Stomach (tissue), 9 donors: ENCODE measurements around the gene VSIG10L. TPM values are rescaled to one million over a fixed set of nuclear protein-coding genes. Genes with fewer than 3 reads are reported as not detected.
A peak's percentile ranks its signal among the peaks of the same experiment; 100 is the strongest.

ENCODE experiments used
- DNase-seq, 2 donors: peaks; one replicate each; pipeline versions ENCODE4 v3.0.0 to v3.0.0-alpha.2; 2013 to 2019
- H3K27ac ChIP-seq, 5 donors: fragments of 200-600 bp in 4 of 5; sonication (generic) in 4 of 5; one replicate each; pipeline ENCODE4 v1.5.1; 2013 to 2019; ENCODE audit warnings: mild to moderate bottlenecking in 1 of 5, moderate library complexity in 1 of 5
- H3K27me3 ChIP-seq, 3 donors: fragments of 200-600 bp; sonication (generic); one replicate each; pipeline ENCODE4 v1.5.1; 2017 to 2019; ENCODE audit warnings: mixed run types in 1 of 3
- H3K36me3 ChIP-seq, 4 donors: fragments of 200-600 bp; sonication (generic); 1 replicate in 3 of 4; 2 replicates in 1 of 4; pipeline ENCODE4 v1.5.1; 2016 to 2019
- H3K4me1 ChIP-seq, 4 donors: fragments of 200-600 bp; sonication (generic); one replicate each; pipeline ENCODE4 v1.5.1; 2016 to 2019
- H3K4me3 ChIP-seq, 4 donors: fragments of 200-600 bp; sonication (generic) in 3 of 4; one replicate each; pipeline ENCODE4 v1.5.1; 2016 to 2019; ENCODE audit warnings: mild to moderate bottlenecking in 1 of 4
- H3K9me3 ChIP-seq, 4 donors: fragments of 200-600 bp; sonication (generic); one replicate each; pipeline ENCODE4 v1.5.1; 2016 to 2019
- EP300 ChIP-seq: sonication (generic); formaldehyde crosslinking; IDR thresholded peaks from one replicate; pipeline ENCODE4 v1.6.1; 2017; ENCODE audit warnings: antibody characterized with exemption
- POLR2A ChIP-seq, 4 donors: fragments of 450-650 bp; IDR thresholded peaks; one replicate each; pipeline ENCODE4 v1.6.1; 2016; ENCODE audit warnings: antibody characterized with exemption in 4 of 4, control low read depth in 2 of 4, mild to moderate bottlenecking in 1 of 4, moderate library complexity in 1 of 4
- POLR2AphosphoS5 ChIP-seq, 3 donors: sonication (generic); formaldehyde crosslinking; IDR thresholded peaks; one replicate each; pipeline ENCODE4 v1.6.1; 2016; ENCODE audit warnings: antibody characterized with exemption in 3 of 3
- WGBS, 5 donors: extraction: QIAGEN DNeasy Blood & Tissue Kit in 3 of 5; methylation state at CpG; one replicate each; pipeline versions ENCODE4 v1.1.5 to v1.1.7; 2013 to 2018; 5-methylcytosine and 5-hydroxymethylcytosine counted together
- intact Hi-C: fragments of 100-400 bp; cut with DNase I; formaldehyde crosslinking; loops from one replicate; pipeline ENCODE4 v1.15.1; 2023; ENCODE audit warnings: low total_unique reads
- polyA plus RNA-seq, 3 donors: library from polyadenylated mRNA; stranded (reverse); fragments of 200-250 nt; gene quantifications; one replicate each; pipeline ENCODE4 v1.2.3, GENCODE V29; 2013
- total RNA-seq, 5 donors: library from RNA; depleted of rRNA; stranded (reverse); fragments of >200 nt; gene quantifications; one replicate each; pipeline versions ENCODE4 v1.1.0 to v1.2.3, GENCODE V29; 2014 to 2016
- TF ChIP-seq, protein P1 (sequence below), 7 experiments: fragments of 450-650 bp in 4 of 7; fragments of 200-600 bp in 3 of 7; sonication (generic) in 3 of 7; IDR thresholded peaks; one replicate each; pipeline ENCODE4 v1.5.1; 2016 to 2019; ENCODE audit warnings: antibody characterized with exemption in 7 of 7, control low read depth in 2 of 7, mild to moderate bottlenecking in 1 of 7
- donor health status: healthy with polysubstance abuse.
- donor health status: Bipolar disorder and iron deficiency.
- donor health status: healthy.

Gene VSIG10L
- total and polyA plus RNA-seq, 8 donors = 0.29 to 39.6 (median 1.1) TPM; not detected in 3

DNA sequence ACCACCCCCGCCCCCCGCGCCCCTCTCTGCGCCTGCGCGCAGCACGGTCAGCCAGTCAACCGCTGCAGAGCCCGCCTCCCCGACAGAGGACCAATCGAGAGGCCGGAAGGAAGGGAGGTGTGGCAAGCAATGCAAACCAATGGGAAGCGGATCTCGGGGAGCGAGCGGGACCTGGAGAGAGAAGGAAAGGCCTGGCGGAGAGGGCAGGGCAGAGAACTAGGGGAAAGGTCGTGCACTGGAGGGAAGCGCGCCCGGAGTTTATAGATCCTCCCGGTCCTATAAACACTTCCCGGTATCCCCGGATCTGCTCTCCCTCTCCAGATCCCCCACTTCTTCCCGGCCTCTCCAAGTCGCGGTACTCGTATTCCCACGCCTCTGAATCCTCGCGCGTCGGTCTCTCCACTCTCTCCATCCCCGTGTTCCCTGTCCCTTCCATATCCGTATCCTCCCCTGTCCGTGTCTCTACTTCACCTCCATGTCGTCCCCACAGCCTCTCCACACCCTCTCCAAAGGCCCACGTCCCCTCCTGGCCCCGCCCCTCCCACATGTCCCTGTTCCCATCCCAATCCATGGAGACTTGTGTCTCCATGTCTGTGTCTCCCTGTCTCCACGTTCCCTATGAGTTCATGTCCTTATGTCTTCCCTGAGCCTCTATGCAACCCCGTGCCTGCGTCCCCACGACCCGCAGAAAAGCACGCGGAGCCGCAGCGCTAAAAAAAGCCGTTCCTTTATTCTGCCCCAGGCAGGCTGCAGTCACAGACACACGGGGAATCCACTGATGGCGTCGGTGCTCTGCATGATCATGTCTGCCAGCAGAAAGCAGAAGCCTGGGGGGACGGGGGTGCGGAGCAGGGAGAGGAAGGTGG lies 24.7 kb upstream of the VSIG10L start:
- Histone ChIP-seq H3K9me3 (no peaks in the 10 kb centered on the region), H3K27me3 (no peaks in the 10 kb centered on the region), H3K36me3 (no peaks in the 10 kb centered on the region), H3K4me1 (peaks cover 14 to 53% (median 50%) of the 10 kb centered on the region in 4 donors), H3K27ac (peak overlapping the region; percentile 85 to 98 (median 93)), H3K4me3 (peak overlapping the region; percentile 72 to 85 (median 77))
- TF ChIP-seq EP300 (no peak), POLR2AphosphoS5 (IDR thresholded peaks at IDR 0.05) (peak; percentile 88 to 98 (median 94)), POLR2A (IDR thresholded peaks at IDR 0.05) (peak in 1 of 4 donors; percentile 83)
- intact Hi-C loops = no loop called here
- 0 to 1% (median 1%) methylated on average over 46 to 54 of the region's 54 CpGs for WGBS, 5 donors
- DNase-seq = peak; percentile 98 to 99

DNA sequence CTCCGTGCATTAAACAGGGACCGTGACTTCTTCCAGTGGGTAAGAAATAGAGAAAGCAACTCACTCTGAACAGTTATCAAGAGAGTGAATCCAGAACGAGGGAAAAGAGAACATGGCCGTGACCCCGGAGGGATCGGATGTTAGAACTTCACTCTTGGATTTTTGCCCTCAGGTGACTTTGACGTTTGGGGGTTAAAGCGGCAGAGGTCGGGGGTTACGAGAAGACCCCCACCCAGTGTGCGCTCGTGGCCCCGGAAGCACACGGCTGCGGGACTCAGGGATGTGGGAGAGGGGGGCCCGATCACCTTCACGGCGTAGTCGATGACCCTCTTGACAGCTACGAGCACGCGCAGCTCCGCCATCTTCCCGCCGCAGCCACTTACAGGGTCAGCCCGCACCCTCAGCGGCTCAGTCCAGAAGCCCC lies 24.0 kb upstream of the VSIG10L start, which contains the start of gene ETFB:
Gene ETFB, minus strand, starts transcription at position 424 of the 424 bp plus-strand sequence. Its CDS starts 62 bp downstream, at position 362.
- Histone ChIP-seq H3K9me3 (no peaks in the 10 kb centered on the region), H3K4me3 (peak within 1 kb of the TSS; percentile 72 to 85 (median 77)), H3K27me3 (no peaks in the 10 kb centered on the region), H3K27ac (peak within 1 kb of the TSS; percentile 85 to 98 (median 93)), H3K36me3 (no peaks in the 10 kb centered on the region), H3K4me1 (peaks cover 14 to 53% (median 50%) of the 10 kb centered on the region in 4 donors)
- no peak for DNase-seq
- TF ChIP-seq, protein P1, sequence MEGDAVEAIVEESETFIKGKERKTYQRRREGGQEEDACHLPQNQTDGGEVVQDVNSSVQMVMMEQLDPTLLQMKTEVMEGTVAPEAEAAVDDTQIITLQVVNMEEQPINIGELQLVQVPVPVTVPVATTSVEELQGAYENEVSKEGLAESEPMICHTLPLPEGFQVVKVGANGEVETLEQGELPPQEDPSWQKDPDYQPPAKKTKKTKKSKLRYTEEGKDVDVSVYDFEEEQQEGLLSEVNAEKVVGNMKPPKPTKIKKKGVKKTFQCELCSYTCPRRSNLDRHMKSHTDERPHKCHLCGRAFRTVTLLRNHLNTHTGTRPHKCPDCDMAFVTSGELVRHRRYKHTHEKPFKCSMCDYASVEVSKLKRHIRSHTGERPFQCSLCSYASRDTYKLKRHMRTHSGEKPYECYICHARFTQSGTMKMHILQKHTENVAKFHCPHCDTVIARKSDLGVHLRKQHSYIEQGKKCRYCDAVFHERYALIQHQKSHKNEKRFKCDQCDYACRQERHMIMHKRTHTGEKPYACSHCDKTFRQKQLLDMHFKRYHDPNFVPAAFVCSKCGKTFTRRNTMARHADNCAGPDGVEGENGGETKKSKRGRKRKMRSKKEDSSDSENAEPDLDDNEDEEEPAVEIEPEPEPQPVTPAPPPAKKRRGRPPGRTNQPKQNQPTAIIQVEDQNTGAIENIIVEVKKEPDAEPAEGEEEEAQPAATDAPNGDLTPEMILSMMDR (IDR thresholded peaks at IDR 0.05) = peak in 1 of 7 experiments; percentile 11
- no peak for TF ChIP-seq EP300
- intact Hi-C loops = no loop called here
- 0 to 1% (median 0%) methylated on average over 18 to 27 of the region's 27 CpGs for WGBS, 5 donors

DNA sequence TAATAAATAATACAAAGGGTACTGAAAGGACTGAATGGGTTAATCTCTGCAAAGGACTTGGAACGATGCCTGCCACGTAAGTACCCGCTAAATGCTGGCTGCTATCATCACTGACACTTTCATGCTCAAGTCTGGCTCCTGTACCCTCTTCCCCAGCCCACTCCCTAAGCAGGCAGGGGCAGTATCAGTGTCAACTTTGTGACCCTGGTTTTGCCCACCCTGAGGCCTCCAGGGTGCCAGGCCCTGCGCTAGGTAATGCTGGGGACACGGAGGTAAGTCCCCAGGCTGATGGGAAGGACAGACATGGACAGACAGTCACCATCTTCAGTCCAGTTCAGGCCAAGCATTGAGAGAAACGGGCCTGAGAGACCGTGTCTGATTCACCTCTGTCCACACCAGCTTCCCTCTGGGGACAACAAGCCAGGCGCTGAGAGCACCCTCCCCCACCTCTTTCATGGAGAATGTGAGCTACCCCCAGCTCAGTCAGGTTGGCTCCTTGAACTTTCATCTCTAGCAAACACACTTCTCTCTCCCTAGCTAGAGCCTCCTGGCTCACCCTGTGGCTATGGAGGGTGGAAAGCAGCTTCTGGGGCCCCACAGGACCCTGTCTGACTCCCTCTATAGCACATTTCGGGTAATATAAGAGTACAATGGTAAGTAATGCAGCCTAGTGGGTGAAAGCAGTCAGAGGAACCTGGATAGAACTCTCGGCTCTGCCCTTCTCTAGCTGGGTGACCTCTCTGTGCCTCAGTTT lies 23.4 kb upstream of the VSIG10L start:
- Histone ChIP-seq H3K36me3 (no peaks in the 10 kb centered on the region), H3K27me3 (no peaks in the 10 kb centered on the region), H3K4me3 (peak overlapping the region; percentile 72 to 85 (median 77)), H3K27ac (peak overlapping the region; percentile 85 to 98 (median 93)), H3K4me1 (peaks cover 14 to 53% (median 50%) of the 10 kb centered on the region in 4 donors), H3K9me3 (no peaks in the 10 kb centered on the region)
- intact Hi-C loops = no loop called here
- no peak for TF ChIP-seq POLR2A (IDR thresholded peaks at IDR 0.05)
- TF ChIP-seq, protein P1 (IDR thresholded peaks at IDR 0.05) = no peak
- TF ChIP-seq EP300 = no peak
- TF ChIP-seq POLR2AphosphoS5 (IDR thresholded peaks at IDR 0.05) = no peak
- WGBS, 5 donors = 6 to 17% (median 12%) methylated on average over 9 to 10 of the region's 10 CpGs
- DNase-seq = peak; percentile 29 to 74

DNA sequence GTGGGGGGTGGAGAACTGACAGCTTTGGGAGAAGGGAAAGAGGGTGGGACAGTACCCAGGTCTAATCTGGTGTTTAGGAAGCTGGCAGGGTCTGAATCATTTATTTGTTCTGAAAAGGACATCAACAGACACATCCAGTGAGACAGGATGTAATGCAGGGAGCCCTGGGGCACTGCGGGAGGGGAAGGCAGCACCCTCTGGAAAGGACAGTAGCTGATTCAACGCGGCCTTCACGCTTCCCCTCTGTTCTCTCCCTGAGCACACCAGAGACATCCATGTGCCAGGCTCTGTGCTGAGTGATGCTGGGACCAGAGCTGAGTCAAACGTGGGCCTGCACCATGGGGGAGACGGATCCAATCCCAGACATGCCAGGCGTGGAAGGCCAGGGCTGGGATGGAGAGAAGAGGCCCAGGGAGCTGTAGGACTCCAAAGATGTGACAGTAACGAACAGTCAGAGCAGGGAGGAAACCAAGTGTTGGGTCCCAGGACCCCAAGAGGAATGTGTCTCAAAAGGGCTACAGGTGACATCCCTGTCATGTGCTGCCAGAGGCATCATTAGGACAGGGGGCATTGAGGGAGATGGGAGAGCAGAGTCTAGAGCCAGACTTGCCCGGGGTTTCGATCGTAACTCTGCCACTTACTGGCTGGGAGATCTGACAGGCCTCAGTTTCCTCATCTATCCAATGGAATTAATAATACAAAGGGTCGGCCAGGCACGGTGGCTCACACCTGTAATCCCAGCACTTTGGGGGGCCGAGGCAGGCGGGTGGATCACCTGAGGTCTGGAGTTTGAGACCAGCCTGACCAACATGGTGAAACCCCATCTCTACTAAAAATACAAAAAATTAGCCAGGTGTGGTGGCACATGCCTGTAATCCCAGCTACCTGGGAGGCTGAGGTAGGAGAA lies 22.5 kb upstream of the VSIG10L start:
- Histone ChIP-seq H3K27ac (peak overlapping the region in 3 of 5 donors; percentile 2 to 96 (median 22)), H3K4me1 (peaks cover 14 to 53% (median 50%) of the 10 kb centered on the region in 4 donors), H3K27me3 (no peaks in the 10 kb centered on the region), H3K4me3 (peak overlapping the region in 1 of 4 donors; percentile 81), H3K9me3 (no peaks in the 10 kb centered on the region), H3K36me3 (no peaks in the 10 kb centered on the region)
- intact Hi-C loops = no loop called here
- no peak for TF ChIP-seq POLR2AphosphoS5 (IDR thresholded peaks at IDR 0.05)
- no peak for TF ChIP-seq POLR2A (IDR thresholded peaks at IDR 0.05)
- TF ChIP-seq EP300 = no peak
- TF ChIP-seq, protein P1 (IDR thresholded peaks at IDR 0.05) = no peak
- no peak for DNase-seq
- WGBS, 5 donors = 79 to 92% (median 89%) methylated on average over 15 of the region's 15 CpGs
